Stomach (tissue), 4 donors: Measurements from ENCODE around the gene BZW1.

Experiments used
- CTCF ChIP-seq, 7 experiments: fragments of 450-650 bp in 4 of 7; fragments of 200-600 bp in 3 of 7; sonication (generic) in 3 of 7; IDR thresholded peaks; one replicate each; pipeline ENCODE4 v1.5.1; 2016 to 2019; ENCODE audit warnings: antibody characterized with exemption in 7 of 7, control low read depth in 2 of 7, mild to moderate bottlenecking in 1 of 7
- EP300 ChIP-seq: sonication (generic); formaldehyde crosslinking; IDR thresholded peaks from one replicate; pipeline ENCODE4 v1.6.1; 2017; ENCODE audit warnings: antibody characterized with exemption
- POLR2A ChIP-seq, 4 donors: fragments of 450-650 bp; IDR thresholded peaks; one replicate each; pipeline ENCODE4 v1.6.1; 2016; ENCODE audit warnings: antibody characterized with exemption in 4 of 4, control low read depth in 2 of 4, mild to moderate bottlenecking in 1 of 4, moderate library complexity in 1 of 4
- POLR2AphosphoS5 ChIP-seq, 3 donors: sonication (generic); formaldehyde crosslinking; IDR thresholded peaks; one replicate each; pipeline ENCODE4 v1.6.1; 2016; ENCODE audit warnings: antibody characterized with exemption in 3 of 3

DNA sequence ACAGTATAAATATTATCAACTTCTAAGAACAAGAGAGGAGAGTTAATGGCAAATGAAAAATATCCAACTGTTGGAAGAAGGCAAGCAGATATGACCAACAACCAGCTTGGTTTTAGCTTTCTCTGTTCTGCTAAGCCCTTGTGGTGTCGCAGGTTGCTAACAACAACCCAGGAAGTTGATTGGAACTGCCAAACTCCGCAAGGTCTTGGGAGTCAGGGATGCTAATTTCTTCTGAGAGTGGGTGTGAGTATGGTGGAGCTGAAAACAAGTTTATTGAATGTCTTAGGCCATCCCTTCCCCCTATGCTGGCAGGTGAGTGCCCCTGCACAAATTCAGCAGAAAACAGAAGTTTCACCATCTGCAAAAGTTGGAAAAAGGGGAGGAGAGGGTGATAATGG lies 17.5 kb downstream of the BZW1 start:
- TF ChIP-seq CTCF (IDR thresholded peaks at IDR 0.05) (no peak), EP300 (no peak), POLR2AphosphoS5 (IDR thresholded peaks at IDR 0.05) (no peak), POLR2A (IDR thresholded peaks at IDR 0.05) (no peak)
